C4-2B (cell line): Measurements from ENCODE around the gene EFNA5.
A peak's percentile ranks its signal among the peaks of the same experiment; 100 is the strongest.

Experiments
- H3K27ac ChIP-seq: fragments of 450-650 bp; 2 replicates; pipeline ENCODE4 v1.5.1; 2017
- ZFX ChIP-seq: fragments of 450-650 bp; IDR thresholded peaks from 2 replicates; pipeline ENCODE4 v1.6.1; 2017
- TF ChIP-seq, protein P1 (sequence below): fragments of 450-650 bp; conservative IDR thresholded peaks from 2 replicates; pipeline ENCODE4 v1.5.1; 2017; ENCODE audit warnings: mild to moderate bottlenecking

The EFNA5 gene

DNA sequence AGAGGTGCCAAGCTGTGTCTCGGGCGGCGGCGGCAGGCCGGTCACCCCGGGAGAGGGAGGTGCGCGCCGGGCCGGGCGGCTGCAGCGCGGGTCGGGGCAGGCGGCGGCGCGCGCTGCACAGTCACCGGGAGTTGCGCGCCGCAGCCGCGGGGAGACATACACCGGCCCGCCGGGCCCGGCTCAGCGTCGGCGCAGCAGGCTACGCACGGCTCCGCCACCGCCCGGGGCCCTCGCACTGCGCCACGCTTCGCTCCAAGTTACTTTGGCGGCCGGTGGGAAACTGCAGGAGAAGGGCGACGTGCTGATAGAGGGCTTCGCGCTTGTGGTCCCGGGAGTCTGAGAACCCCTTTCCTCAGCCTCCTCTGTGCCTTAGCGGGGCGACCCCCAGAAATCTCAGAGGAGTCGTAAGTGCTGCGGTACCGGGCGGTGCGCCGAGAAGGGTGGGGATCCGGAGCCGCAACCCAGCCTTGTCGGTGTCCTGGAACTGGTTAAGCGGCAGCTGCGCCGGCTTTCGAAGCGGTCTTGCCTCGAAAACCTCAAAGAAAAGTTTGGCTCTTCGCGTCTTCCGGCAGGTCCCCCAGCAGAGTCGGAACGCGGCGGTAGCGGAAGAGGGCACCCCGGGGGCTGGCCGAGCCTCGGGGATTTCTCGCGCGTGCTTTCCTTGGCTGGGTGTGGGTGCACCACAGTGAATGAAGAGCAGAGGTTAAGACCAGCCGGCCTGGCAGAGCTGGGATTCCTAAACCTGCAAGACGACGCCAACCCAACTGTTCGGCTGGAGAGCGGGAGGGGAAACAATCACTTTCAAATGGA is at the start of gene EFNA5:
Gene EFNA5, minus strand, starts transcription at position 6 of the 810 bp plus-strand sequence.
- H3K27ac ChIP-seq: peak within 1 kb of the TSS; percentile 97
- no peak for TF ChIP-seq ZFX

DNA sequence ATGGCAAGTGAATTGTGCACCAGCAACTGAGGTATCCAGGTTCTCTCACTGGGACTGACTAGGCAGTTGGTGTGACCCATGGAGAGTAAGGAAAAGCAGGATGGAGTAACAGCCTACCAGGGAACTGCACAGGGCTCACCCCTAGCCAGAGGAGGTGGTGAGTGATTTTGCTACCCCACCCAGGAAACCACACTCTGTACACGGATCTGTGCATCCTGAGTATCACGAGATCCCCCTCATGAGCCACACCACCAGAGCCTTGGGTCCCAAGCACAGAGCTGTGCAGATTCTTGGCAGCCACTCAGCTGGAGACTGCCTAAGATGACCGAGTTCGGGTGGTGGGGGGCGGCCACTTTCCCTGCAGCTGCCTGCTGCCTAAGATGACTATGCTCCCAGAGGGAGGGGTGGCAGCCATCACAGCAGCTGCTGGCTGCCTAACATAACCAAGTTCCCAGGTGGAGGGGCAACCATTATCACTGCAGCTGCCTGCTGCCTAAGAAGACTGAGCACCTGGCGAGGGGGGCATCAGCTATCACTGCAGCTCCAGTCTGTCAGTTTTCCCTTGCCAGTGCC is 48.4 kb upstream of the EFNA5 start:
- H3K27ac ChIP-seq: no peak overlapping the region
- TF ChIP-seq, protein P1, sequence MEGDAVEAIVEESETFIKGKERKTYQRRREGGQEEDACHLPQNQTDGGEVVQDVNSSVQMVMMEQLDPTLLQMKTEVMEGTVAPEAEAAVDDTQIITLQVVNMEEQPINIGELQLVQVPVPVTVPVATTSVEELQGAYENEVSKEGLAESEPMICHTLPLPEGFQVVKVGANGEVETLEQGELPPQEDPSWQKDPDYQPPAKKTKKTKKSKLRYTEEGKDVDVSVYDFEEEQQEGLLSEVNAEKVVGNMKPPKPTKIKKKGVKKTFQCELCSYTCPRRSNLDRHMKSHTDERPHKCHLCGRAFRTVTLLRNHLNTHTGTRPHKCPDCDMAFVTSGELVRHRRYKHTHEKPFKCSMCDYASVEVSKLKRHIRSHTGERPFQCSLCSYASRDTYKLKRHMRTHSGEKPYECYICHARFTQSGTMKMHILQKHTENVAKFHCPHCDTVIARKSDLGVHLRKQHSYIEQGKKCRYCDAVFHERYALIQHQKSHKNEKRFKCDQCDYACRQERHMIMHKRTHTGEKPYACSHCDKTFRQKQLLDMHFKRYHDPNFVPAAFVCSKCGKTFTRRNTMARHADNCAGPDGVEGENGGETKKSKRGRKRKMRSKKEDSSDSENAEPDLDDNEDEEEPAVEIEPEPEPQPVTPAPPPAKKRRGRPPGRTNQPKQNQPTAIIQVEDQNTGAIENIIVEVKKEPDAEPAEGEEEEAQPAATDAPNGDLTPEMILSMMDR: no peak
- no peak for TF ChIP-seq ZFX

DNA sequence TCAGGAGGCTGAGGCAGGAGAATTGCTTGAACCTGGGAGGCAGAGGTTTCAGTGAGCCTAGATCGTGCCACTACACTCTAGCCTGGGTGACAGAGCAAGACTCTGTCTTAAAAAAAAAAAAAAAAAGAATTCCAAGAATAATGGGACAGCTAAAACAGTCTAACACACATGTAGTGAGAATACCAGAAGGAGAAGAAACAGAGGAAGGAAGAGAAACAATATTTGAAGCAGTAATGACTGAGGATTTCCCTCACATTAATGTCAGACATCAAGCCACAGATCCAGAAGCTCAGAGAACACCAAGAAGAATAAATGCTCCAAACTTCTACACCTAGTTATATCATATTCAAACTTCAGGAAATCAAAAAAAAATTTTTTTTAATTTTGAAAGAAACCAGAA is 47.1 kb upstream of the EFNA5 start:
- no peak for TF ChIP-seq ZFX
- TF ChIP-seq, protein P1: no peak

DNA sequence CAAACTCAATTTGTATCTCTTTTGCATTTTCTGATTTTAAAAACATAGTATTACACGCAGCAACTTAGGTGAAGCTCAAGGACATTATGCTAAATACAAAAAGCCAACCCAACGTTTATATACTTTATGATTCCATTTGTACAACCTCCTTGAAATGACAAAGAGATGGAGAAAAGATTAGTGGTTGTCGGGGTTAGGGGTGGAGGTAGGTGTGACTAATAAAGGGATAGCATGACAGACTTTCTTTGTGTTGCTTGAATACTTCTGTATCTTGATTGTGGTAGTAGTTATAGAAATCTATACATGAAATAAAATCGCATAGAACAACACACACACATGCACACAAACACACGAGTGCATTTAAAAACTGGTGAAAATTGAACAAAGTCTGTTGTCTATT is 42.5 kb upstream of the EFNA5 start:
- H3K27ac ChIP-seq: no peak overlapping the region
- TF ChIP-seq, protein P1: no peak
- TF ChIP-seq ZFX: no peak

More for the DNA sequence above, 47.1 kb upstream of the EFNA5 start:
- no peak overlapping the region for H3K27ac ChIP-seq

DNA sequence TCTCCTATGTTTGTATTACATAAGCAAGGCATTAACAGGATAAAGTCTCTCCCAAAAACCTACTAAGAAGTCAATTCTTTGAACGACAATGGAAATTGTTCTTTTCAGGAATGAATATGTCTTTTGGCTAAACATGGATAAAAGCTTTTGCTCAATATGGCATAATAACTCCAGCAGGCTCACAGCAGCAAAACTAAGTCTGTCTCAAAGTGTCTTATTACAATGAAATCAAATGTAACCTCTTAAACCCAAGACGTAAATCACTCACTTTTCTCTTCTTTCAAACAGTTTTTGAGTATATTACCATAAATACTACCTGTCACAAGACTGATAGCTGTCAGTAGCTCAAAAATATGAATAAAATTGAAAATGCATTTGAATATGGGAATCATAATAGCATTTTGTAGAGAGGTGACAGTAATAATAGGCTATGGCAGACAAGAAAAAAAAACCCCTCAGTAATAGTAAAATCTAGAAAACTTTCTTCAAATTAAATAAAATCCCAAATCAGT is 41.7 kb upstream of the EFNA5 start:
- H3K27ac ChIP-seq: no peak overlapping the region
- no peak for TF ChIP-seq ZFX
- TF ChIP-seq, protein P1: no peak

DNA sequence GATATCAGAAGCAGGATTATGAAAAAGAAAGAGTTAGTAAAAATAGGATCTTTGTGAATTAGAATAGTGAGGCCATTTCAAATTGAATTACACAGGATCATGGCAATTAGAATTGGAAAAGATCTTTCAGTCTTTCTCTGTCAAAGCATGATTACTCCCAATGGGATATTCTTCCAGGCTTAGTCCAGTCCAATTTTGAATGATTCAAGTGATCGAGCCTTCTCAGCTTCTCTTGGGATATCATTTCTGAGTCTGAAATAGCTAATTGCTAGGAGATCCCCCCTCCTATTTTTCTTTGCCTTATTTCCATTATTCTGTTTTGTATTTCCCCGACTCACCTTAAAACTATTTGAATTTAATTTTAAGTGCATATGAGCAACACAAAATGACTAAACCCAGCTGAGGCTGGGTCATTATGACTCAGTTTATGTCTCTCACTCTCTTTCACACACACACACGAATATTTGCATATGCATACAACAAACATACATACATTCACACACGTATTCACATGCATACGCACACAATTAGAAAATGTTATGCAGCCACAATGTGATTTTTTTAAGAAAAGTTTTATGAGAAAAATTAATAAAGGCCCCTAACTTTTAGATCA is 34.8 kb upstream of the EFNA5 start:
- H3K27ac ChIP-seq: no peak overlapping the region
- TF ChIP-seq ZFX: no peak
- TF ChIP-seq, protein P1: no peak

DNA sequence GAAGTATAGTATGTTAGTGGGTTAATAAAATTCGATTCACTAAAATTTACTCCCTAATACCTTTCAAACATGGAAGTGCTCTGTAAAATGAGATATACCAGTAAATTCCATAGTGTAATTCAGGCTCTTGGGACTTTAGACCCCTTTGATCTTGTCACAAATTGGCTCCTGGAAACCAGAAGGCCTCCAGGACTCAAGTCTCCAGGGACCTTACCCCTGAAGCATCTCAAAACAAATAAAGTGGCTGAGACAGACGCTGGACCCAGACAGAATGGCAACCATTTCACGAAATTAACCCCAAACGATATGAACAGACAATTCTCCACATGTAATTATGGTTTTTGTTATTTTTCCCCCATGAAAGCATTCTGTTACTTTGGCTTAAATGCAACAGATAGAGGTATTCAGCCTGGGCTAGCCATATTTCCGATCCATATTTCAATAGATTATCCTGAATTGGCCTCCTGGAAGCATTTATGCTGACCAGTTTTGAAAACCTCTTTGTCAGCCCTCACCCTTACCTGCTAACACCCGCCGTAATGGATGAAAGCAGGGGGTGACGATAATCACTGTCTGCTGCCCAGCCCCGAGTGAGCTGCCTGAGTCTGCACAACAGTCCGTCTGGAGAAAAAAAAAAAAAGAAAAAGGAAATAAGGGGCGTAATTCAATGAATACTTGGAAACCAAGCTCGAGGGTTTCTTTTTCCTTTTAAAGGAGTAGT is 34.1 kb upstream of the EFNA5 start:
- no peak overlapping the region for H3K27ac ChIP-seq
- TF ChIP-seq ZFX: no peak
- TF ChIP-seq, protein P1: no peak
